HG03108 (cell line): ENCODE results near the gene ATP13A5.

Source experiments
- ATAC-seq: cut with Tn5 transposase; IDR thresholded peaks from one replicate; pipeline ENCODE4 v1.9.1; 2021; ENCODE audit warnings: moderate library complexity; ENCODE audit not compliant: unreplicated experiment

The ATP13A5 gene

DNA sequence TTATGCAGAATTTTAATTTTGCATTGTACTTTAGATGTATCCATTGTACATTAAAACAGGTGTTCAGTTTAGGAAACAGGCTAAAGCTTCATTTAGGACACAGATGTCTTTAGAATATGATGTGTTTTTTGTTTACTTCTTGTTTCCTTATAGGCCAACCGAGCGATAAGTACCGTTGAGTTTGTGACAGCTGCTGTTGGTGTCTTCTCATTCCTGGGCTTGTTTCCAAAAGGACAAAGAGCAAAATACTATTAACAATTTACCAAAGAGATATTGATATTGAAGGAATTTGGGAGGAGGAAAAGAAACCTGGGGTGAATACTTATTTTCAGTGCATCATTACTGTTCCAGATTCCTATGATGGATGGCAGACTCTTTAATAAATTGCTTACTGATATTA lies 108.1 kb downstream of the ATP13A5 start:
- ATAC-seq = no peak

DNA sequence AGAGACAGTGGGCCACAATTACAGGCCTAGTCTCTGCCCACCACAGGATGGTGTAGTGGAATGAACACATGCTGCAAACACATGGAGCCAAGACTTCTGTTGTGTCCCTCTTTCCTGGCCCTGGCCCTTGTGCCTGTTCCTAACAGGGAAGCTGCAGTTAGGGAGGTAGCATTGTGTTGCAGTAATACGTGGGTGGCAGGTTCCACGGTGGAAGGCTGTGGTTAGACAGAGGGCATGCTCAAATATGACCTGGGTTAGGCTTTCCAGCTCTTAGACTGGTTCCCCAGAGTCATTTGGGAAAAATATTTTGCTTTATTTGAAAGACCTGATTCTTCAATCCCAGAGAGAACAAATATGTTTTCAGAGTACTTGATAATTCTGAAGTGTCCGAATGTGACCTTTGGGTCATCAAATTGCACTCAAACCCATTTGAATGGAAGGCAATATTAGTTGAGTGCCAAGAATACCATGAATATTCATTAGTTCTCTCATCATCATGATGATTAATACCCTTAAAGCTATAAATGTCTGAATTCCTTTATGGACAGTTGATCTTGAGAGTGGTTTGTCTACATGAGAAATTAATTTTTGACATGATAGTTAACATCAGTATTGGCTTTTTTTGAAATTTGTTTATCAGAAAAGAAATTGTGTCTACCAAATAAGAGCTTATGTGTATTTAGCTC lies 109.1 kb downstream of the ATP13A5 start:
- ATAC-seq = no peak

DNA sequence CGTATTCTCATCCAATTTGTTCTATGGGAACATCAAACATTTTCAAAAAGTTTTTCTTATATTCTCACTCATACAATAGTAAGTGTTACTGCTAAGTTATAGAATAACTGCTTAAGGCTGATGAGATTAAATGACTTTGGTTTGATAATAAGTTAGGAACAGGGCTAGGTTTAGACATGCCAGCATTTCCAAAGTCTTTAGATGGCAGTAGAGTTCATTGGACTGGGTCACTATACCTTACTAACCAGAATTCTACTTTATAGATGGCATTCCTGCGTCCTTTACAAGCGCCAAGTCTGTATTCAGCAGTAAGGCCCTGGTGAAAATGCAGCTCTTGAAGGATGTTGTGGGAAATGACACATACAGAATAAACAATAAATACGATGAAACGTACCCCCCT lies 115.8 kb downstream of the ATP13A5 start:
- ATAC-seq = no peak

DNA sequence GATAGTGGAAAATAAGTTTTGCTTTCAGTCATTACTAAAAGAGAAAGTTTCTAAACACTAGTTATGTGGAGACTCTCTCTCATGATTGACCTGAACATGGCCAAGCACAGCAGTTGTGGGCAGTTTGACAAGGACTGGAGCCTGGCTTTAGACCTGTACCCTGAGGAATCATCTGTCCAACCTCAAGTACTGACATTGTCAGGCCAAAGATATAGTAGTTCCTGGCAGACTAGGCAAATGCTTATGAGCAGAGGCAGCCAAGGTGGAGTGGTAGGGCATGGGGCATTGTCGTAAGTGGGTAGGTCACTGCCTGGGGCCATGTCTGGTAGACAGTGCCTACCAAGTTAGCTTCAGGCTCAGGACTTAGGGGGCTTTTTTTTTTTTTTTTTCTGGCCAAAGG lies 116.6 kb downstream of the ATP13A5 start:
- no peak for ATAC-seq

GRCh38 chr3:193253986-193254660 lies 124.4 kb downstream of the ATP13A5 start:
- no peak for ATAC-seq

DNA sequence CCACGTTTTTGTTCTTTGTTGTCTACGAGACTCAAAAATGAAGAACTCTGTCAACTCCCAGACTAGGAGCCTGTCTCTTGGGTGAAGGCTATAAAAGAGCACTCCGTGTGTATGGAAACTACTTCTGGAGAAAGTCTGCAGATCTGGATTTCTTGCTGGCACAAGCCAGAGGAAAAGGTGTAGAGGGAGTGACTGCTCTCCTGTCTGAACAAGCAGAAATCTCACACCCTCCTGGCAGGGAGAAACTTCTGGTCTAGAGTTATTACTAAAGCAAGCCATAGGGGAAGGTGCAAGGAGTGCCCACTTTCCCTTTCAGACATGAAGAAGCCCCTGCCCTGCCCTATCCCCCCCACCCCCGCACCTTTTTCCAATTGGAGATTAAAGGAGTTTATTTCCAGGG lies 128.1 kb downstream of the ATP13A5 start:
- no peak for ATAC-seq

GRCh38 chr3:193248848-193249468 lies 129.6 kb downstream of the ATP13A5 start:
- no peak for ATAC-seq

DNA sequence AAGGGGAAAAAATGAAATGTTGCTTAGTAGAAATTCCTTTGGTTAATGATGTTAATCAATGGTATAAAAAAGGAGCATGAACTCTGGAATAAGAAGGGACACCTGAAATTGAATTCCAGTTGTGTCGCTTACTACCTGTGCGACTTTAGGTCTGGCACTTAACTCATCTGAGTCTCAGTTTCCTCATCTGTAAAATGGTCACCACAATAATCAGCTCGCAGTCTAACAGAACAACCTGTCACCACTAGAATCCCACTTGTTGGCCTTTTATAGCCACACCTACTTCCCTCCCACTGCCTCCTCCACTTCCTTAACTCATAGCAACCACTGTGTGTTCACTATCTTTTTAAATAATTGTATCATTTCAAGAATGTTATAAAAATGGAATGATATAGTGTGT lies 135.0 kb downstream of the ATP13A5 start:
- no peak for ATAC-seq

DNA sequence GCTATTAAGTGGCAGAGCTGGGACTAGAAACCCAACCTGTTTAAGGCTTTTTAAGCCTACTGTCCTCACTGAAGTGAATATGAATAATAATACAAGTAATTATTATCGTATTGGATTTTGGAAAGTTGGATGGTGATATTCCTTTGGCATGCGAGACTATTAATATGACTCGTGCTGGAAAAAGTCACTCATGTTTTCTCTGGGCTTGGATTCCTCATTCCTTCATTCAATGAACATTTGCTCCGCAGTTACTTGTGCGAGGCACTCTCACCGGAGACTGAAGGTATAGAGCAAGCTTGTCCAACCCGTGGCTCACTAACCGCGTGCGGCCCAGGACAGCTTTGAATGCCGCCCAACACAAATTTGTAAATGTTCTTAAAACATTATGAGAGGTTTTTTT lies 136.8 kb downstream of the ATP13A5 start:
- no peak for ATAC-seq

- peak; percentile 61 for ATAC-seq
These were observed 137.5 kb downstream of the ATP13A5 start, which contains the start of gene PLAAT1 for GRCh38 chr3:193240850-193241706. PLAAT1 (plus strand) TSS chr3:193241222; CDS start chr3:193255651, 14,429 bp downstream.

DNA sequence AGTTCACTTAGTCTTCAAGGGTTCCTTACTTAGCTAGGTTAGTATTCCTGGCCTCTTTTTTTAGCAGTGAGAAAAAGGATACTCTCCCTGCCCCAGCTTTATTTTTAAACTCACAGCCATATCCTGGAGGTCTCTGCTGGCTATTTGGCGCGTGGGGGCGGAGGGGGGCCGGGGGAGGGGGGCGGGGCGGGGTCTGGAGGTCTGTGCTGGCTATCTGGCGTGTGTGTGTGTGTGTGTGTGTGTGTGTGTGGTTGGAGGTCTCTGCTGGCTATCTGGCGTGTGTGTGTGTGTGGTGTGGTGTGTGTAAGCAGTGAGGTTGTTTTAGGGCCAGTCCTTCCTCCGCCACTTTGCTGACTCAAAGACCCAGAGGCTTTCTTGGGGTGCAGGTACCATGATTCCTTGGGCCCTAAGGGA lies 138.1 kb downstream of the ATP13A5 start:
- no peak for ATAC-seq

GRCh38 chr3:193237030-193237429 lies 141.5 kb downstream of the ATP13A5 start:
- no peak for ATAC-seq

- no peak for ATAC-seq
These were observed 142.0 kb downstream of the ATP13A5 start for GRCh38 chr3:193236599-193236998.

DNA sequence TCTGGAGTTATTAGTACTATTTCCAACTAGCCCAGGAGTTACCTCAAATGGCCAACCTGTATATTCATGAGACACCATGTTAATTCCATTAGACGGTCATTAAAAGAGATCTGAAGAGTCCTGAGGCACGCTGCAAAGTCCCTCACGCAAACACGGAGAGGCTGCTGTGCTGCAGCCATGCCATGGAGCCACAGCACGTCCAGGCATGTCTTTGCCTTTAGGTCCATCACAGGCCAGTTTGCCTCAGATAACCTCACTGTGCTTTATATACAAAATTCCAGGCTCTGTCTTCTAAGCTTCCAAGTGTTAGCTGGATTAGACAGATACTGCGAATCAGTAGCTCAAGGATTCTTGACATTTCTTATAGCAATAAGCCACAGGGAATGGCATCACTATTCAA lies 147.4 kb downstream of the ATP13A5 start:
- ATAC-seq = no peak

DNA sequence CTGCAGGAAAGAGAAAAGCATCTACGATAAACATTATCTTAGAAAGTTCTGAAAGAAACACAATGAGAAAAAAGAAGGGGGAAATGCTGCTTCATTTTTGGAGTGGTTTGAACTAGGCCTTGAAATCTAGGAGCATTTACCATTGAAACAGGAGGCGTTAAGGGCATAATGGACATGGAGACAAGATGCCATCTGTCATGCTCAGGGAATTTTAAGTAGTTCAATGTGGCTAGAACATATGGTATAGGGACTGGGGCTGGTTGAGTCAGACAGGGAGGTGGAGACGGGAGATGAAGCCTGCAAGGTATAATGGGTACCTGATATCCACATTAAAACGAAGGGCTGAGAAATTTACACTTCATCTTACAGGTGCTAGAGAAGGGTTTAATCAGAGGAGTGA lies 147.9 kb downstream of the ATP13A5 start:
- no peak for ATAC-seq

GRCh38 chr3:193229851-193230420 lies 148.6 kb downstream of the ATP13A5 start:
- no peak for ATAC-seq

DNA sequence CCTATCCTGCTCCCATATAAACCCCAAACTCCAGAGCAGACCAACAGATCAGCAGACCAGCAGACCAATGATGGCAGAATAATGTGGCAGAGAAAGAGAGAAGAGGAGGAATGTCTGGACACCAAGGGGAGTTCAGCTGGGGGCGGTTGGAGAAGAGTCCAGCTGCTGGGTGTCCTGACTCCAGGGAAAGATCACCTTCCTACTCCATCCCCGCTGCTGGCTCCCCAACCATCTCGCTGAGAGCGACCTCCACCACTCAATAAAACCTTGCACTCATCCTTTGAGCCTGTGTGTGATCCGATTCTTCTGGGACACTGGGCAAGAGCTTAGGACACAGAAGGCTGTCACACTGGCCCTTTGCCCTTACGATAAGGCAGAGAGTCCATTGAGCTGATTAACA lies 150.3 kb downstream of the ATP13A5 start:
- ATAC-seq = no peak

- no peak for ATAC-seq
These were observed 153.0 kb downstream of the ATP13A5 start for GRCh38 chr3:193225302-193226125.
